ENCODE measurements around the gene MUL1. TPM values are rescaled to one million over a fixed set of nuclear protein-coding genes. Genes with fewer than 3 reads are reported as not detected.

The MUL1 gene
- total RNA-seq, 1 donor from 2014 or later, result 22.1 TPM

- Histone ChIP-seq H3K4me3 (ENCODE audit: low read depth, low read length) (no peak overlapping the region), H3K36me3 (ENCODE audit: control insufficient read depth, insufficient read depth, low read length) (no peaks in the 10 kb centered on the region), H3K27me3 (ENCODE audit: control insufficient read depth, insufficient read depth, low read length) (peaks cover 2% of the 10 kb centered on the region)
- DNase-seq (ENCODE audit: low read depth), result peak; percentile 39
- TF ChIP-seq CTCF (IDR thresholded peaks at IDR 0.05; ENCODE audit: insufficient read depth, low read length, severe bottlenecking), result no peak
- peak; percentile 73 for FAIRE-seq
These were observed 34.9 kb downstream of the MUL1 start for GRCh38 chr1:20472860-20473711.

- peaks cover 4% of the 10 kb centered on the region for H3K27me3 ChIP-seq (ENCODE audit: control insufficient read depth, insufficient read depth, low read length)
- DNase-seq (ENCODE audit: low read depth), result no peak
- no peak for TF ChIP-seq CTCF (IDR thresholded peaks at IDR 0.05; ENCODE audit: insufficient read depth, low read length, severe bottlenecking)
- H3K36me3 ChIP-seq (ENCODE audit: control insufficient read depth, insufficient read depth, low read length), result no peaks in the 10 kb centered on the region
- peak; percentile 55 for FAIRE-seq
- no peak overlapping the region for H3K4me3 ChIP-seq (ENCODE audit: low read depth, low read length)
These were observed 35.8 kb downstream of the MUL1 start for GRCh38 chr1:20472121-20472520.

GRCh38 chr1:20470194-20470593 lies 37.8 kb downstream of the MUL1 start:
- FAIRE-seq, result no peak
- no peak for TF ChIP-seq CTCF (IDR thresholded peaks at IDR 0.05; ENCODE audit: insufficient read depth, low read length, severe bottlenecking)
- H3K4me3 ChIP-seq (ENCODE audit: low read depth, low read length), result no peak overlapping the region

GRCh38 chr1:20469406-20470076 lies 38.4 kb downstream of the MUL1 start:
- FAIRE-seq, result no peak

More at GRCh38 chr1:20470194-20470593, 37.8 kb downstream of the MUL1 start:
- DNase-seq (ENCODE audit: low read depth), result no peak
- Histone ChIP-seq H3K27me3 (ENCODE audit: control insufficient read depth, insufficient read depth, low read length) (peaks cover 4% of the 10 kb centered on the region), H3K36me3 (ENCODE audit: control insufficient read depth, insufficient read depth, low read length) (no peaks in the 10 kb centered on the region)

GRCh38 chr1:20466273-20466672 lies 41.7 kb downstream of the MUL1 start:
- H3K4me3 ChIP-seq (ENCODE audit: low read depth, low read length), result no peak overlapping the region
- no peak for TF ChIP-seq CTCF (IDR thresholded peaks at IDR 0.05; ENCODE audit: insufficient read depth, low read length, severe bottlenecking)
- FAIRE-seq, result no peak
- no peak for DNase-seq (ENCODE audit: low read depth)
- peaks cover 6% of the 10 kb centered on the region for H3K27me3 ChIP-seq (ENCODE audit: control insufficient read depth, insufficient read depth, low read length)
- H3K36me3 ChIP-seq (ENCODE audit: control insufficient read depth, insufficient read depth, low read length), result no peaks in the 10 kb centered on the region

More at GRCh38 chr1:20469406-20470076, 38.4 kb downstream of the MUL1 start:
- H3K36me3 ChIP-seq (ENCODE audit: control insufficient read depth, insufficient read depth, low read length), result no peaks in the 10 kb centered on the region
- H3K4me3 ChIP-seq (ENCODE audit: low read depth, low read length), result no peak overlapping the region
- DNase-seq (ENCODE audit: low read depth), result no peak
- H3K27me3 ChIP-seq (ENCODE audit: control insufficient read depth, insufficient read depth, low read length), result peaks cover 4% of the 10 kb centered on the region
- TF ChIP-seq CTCF (IDR thresholded peaks at IDR 0.05; ENCODE audit: insufficient read depth, low read length, severe bottlenecking), result no peak
